Astrocyte (in vitro differentiated cells and primary cell): Measurements from ENCODE around the gene COMMD3.

Experiments
- CTCF ChIP-seq: IDR thresholded peaks from 2 replicates; pipeline ENCODE4 v1.5.1; 2011; ENCODE audit warnings: low read depth, mild to moderate bottlenecking, inconsistent platforms, low read length, moderate library complexity; ENCODE audit not compliant: insufficient read depth
- EZH2 ChIP-seq: IDR thresholded peaks from 2 replicates; pipeline ENCODE4 v1.6.1; 2012; ENCODE audit warnings: mild to moderate bottlenecking, low read length, inconsistent platforms; ENCODE audit not compliant: insufficient read depth

GRCh38 chr10:22318772-22319171, 2.6 kb downstream of the COMMD3 start:
- TF ChIP-seq EZH2: no peak
- no peak for TF ChIP-seq CTCF
